GM12873 (cell line): ENCODE measurements around the gene RBM5.

Experiments
- TF ChIP-seq, protein P1 (sequence below): IDR thresholded peaks from 2 replicates; pipeline ENCODE4 v1.5.1; 2012; ENCODE audit warnings: low read depth, mild to moderate bottlenecking, moderate library complexity, low read length, control low read depth; ENCODE audit not compliant: insufficient read depth; ENCODE audit errors: missing control alignments

Gene RBM5

DNA sequence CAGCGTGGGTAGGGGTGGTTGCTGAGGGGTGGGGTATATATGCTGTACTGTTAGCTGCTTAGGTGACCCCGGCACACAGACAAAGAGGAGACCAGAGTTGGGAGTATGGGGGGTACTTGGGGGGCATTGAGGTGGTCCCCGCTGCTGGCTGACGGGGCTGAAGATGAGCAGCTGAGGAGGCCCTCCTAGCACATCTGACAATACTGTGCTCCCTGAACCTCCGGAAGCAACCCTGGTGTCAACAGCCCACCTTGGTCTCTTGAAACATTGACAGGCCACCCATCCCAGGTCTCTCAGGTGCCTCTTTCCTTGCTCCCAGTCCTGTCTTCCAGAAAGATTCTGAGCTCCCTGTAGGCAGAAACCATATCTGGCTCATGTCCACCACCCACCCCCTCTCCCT, 47.2 kb downstream of the RBM5 start:
- TF ChIP-seq, protein P1, sequence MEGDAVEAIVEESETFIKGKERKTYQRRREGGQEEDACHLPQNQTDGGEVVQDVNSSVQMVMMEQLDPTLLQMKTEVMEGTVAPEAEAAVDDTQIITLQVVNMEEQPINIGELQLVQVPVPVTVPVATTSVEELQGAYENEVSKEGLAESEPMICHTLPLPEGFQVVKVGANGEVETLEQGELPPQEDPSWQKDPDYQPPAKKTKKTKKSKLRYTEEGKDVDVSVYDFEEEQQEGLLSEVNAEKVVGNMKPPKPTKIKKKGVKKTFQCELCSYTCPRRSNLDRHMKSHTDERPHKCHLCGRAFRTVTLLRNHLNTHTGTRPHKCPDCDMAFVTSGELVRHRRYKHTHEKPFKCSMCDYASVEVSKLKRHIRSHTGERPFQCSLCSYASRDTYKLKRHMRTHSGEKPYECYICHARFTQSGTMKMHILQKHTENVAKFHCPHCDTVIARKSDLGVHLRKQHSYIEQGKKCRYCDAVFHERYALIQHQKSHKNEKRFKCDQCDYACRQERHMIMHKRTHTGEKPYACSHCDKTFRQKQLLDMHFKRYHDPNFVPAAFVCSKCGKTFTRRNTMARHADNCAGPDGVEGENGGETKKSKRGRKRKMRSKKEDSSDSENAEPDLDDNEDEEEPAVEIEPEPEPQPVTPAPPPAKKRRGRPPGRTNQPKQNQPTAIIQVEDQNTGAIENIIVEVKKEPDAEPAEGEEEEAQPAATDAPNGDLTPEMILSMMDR = no peak

DNA sequence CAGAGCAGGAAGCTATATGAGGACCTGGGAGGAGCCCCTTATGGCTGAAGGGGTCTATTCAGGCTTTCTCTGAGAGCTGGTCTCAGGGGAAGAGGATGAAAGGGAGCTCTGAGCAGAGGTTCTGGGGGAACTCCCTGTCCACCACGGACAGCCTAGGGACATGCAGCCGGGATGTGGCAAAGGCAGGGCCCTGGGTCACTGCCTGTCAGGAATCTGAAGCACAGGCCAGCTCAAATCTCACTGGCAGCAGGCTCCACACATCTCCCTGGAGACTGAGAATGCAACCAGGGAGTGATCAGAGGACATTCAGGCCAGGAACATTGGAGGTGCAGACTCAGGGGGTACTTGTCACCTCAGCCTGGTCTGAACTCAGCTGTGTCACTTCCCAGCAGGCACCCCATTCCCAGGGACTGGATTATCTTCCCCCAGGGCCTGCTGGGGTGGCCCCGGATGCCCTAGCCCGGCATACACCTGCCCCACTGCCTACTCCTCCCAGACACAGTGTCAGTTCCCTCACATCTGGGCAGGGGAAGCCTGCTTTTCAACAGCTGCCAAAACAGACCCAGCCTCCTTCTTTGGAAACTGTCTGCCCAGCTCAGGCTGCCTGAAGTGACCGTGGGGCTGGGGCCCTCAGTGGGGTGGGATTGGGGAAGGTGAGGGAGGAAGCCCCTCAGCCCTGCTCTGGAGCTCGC, 48.1 kb downstream of the RBM5 start:
- TF ChIP-seq, protein P1 = no peak

GRCh38 chr3:50137531-50137930, 48.8 kb downstream of the RBM5 start:
- TF ChIP-seq, protein P1 = no peak

DNA sequence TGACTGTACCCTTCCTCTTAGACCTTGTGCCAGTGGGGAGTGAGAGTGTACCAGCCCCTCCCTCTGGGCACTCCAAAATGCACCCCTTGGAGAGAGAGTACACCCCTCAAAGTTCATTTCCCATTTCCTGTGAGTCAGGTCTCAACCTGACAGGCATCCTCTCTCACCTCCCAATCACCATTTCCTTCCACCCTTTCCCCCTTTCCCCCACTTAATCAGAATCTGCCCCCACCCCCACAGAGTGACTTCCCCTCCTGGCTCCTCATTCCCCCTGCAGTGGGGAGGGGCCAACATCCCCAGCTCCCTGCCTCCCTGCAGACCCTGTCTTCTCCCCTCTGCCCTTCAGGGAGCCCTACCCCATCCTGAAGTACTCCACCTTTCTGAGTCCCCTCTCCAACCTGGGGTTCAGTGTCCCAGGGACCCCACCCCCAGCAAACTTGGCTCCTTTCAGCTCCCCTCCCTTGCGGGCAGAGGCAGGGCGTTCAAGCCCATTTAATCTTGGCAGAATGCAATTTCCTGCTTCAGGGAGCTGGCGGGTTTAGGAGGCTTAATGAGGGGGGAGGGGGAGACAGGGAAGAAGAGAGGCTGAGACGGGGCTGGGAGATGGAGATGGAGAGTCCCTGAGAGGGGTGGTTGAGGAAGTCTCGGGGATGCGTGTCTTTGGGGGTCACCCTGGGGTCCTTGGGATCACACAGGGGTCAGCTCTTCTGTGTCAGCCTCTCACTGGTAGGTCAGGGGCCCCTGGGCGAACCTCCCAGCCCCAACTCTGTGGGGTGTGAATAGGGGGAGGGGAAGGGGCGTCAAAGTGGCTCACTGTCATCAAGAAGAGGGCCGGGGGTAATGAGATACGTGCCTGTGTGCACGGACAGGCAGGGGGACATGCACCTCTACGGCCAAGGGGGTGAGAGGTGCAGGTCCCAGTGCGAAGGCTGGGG, 49.8 kb downstream of the RBM5 start:
- TF ChIP-seq, protein P1 = no peak

DNA sequence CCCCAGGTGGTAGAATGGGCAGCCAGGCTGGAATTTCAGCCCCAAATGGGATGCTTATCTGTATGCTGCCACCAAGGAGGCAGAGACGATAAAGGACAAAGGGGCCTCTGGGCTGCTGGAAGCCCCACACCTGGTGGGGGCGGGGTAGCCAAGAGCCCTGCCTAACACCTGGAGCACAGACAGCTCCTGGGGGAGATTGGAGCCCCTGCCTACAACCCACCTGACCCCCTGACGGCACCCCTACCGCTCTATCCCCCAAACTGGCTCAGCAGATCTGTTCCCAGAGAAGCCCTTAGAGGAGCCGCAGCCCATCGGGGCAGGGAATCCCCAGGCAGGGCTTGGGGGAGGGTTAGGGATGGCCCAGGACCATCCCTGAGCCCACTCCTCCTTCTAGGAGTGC, 50.6 kb downstream of the RBM5 start:
- TF ChIP-seq, protein P1 = no peak

DNA sequence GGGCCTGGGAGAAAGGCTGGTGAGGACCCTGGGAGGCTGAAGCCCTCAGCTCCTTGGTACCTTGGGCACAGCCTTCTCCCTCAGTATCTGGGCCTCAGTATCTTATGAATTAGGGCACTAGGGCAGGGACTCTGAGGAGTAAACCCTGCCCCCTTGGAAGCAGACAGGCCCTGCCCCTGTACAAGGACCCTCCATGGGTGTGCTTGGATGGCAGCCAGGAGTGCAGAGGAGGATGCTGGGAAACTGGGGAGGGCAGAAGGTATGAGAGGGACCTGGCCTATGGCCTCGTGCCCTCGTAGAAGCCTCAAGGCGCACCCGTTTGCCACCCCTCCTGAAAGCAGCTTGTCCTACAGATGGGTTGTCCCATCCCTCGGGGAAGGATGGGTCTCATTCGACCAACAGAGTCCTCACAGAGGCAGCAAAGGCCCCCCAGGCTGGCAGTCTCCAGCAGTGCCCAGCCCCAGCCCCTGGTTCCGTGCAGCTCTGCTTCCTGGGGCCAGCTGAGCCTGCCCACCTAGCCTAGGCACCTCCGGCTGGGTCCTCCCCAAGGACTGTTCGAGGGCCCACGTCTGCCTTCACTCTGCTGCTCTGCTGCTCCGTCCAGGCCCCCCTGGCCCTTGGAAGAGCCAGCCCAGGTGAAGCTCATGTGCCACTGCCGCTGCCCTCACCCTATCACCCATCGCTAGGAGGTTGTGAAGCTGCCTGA, 51.2 kb downstream of the RBM5 start:
- TF ChIP-seq, protein P1 = no peak

- TF ChIP-seq, protein P1 = no peak
These were observed 52.3 kb downstream of the RBM5 start for GRCh38 chr3:50140990-50141389.
